HG03558 (cell line): ENCODE results near the gene TGM5.
"Not testable (repeated sequence)": the region's sequence is repeated elsewhere in the genome, so short reads cannot be mapped to it uniquely, and the experiment has no call there.

Experiments
- ATAC-seq: cut with Tn5 transposase; IDR thresholded peaks from one replicate; pipeline ENCODE4 v1.9.1; 2021; ENCODE audit warnings: moderate number of reproducible peaks; ENCODE audit not compliant: unreplicated experiment; ENCODE audit errors: extremely low read depth

Gene TGM5

GRCh38 chr15:43199945-43200488 is 66.7 kb downstream of the TGM5 start:
- no peak for ATAC-seq

- ATAC-seq = no peak
Observed at GRCh38 chr15:43198992-43199391, 67.7 kb downstream of the TGM5 start.

GRCh38 chr15:43198556-43198955 is 68.2 kb downstream of the TGM5 start:
- not testable (repeated sequence) for ATAC-seq

GRCh38 chr15:43197773-43198172 is 69.0 kb downstream of the TGM5 start:
- not testable (repeated sequence) for ATAC-seq

- no peak for ATAC-seq
Observed at GRCh38 chr15:43196760-43197548, 69.8 kb downstream of the TGM5 start.

GRCh38 chr15:43194795-43195194 is 71.9 kb downstream of the TGM5 start:
- no peak for ATAC-seq

GRCh38 chr15:43193710-43194109 is 73.0 kb downstream of the TGM5 start:
- ATAC-seq = no peak

GRCh38 chr15:43190178-43190577 is 76.5 kb downstream of the TGM5 start:
- no peak for ATAC-seq

GRCh38 chr15:43189296-43189695 is 77.4 kb downstream of the TGM5 start:
- no peak for ATAC-seq

GRCh38 chr15:43187544-43188155 is 79.1 kb downstream of the TGM5 start:
- no peak for ATAC-seq

- no peak for ATAC-seq
Observed at GRCh38 chr15:43186003-43186353, 80.8 kb downstream of the TGM5 start.

GRCh38 chr15:43185157-43186002 is 81.3 kb downstream of the TGM5 start, which contains the start of gene CCNDBP1:
TSS of gene CCNDBP1 (plus strand) at chr15:43185403. CDS start at chr15:43185499, 96 bp downstream.
- ATAC-seq = peak; percentile 74

GRCh38 chr15:43184407-43185124 is 82.2 kb downstream of the TGM5 start:
- ATAC-seq = no peak

GRCh38 chr15:43183270-43183669 is 83.5 kb downstream of the TGM5 start:
- no peak for ATAC-seq
